PC-3 (cell line): Measurements from ENCODE around the gene ZNF784. TPM values are rescaled to one million over a fixed set of nuclear protein-coding genes. Genes with fewer than 3 reads are reported as not detected.
A peak's percentile ranks its signal among the peaks of the same experiment; 100 is the strongest.

ENCODE experiments used
- ATAC-seq: fragments of 200-7000 bp; cut with Tn5 transposase; 2 replicates; pipeline ENCODE4 v1.9.1; 2020; ENCODE audit warnings: mild to moderate bottlenecking, moderate library complexity
- BruUV-seq: library from RNA; stranded (reverse); fragments of 400-500 nt; replicated peaks from 2 replicates; lab custom pipeline; 2021; lab: Mats Ljungman, UMichigan
- CTCF ChIA-PET: fragments of 300-600 bp; sonication (Branson Sonifier 250); formaldehyde crosslinking; loops from one replicate; lab custom pipeline; 2022; ENCODE audit warnings: antibody characterized with exemption; lab: Charles Lee
- POLR2A ChIA-PET: fragments of 300-600 bp; sonication (Branson Sonifier 250); formaldehyde crosslinking; loops from one replicate; lab custom pipeline; 2022; ENCODE audit warnings: antibody characterized with exemption; ENCODE audit not compliant: unreplicated experiment; lab: Charles Lee
- DNase-seq: peaks from one replicate; pipeline ENCODE4 v3.0.0-alpha.2; 2015
- H2AFZ ChIP-seq: fragments of 300-600 bp; sonication (generic); 2 replicates; pipeline ENCODE4 v1.6.0; 2016; ENCODE audit warnings: antibody characterized with exemption, low read length
- H3F3A ChIP-seq: fragments of 300-600 bp; sonication (generic); one replicate; pipeline ENCODE4 v1.6.0; 2017; ENCODE audit warnings: antibody characterized with exemption, low read length, control low read depth, mild to moderate bottlenecking; ENCODE audit not compliant: unreplicated experiment
- H3K27ac ChIP-seq: fragments of 300-600 bp; sonication (generic); 2 replicates; pipeline ENCODE4 v1.5.1; 2016; ENCODE audit warnings: mild to moderate bottlenecking, low read length
- H3K27me3 ChIP-seq: fragments of 300-600 bp; sonication (generic); 2 replicates; pipeline ENCODE4 v1.6.1; 2016; ENCODE audit warnings: low read length, mixed read lengths
- H3K36me3 ChIP-seq: fragments of 300-600 bp; sonication (generic); 2 replicates; pipeline ENCODE4 v1.6.1; 2016; ENCODE audit warnings: low read depth, mixed run types, low read length, mixed read lengths
- H3K4me1 ChIP-seq: fragments of 300-600 bp; sonication (generic); 2 replicates; pipeline ENCODE4 v1.5.1; 2016; ENCODE audit warnings: low read length; ENCODE audit not compliant: insufficient read depth
- H3K4me2 ChIP-seq: fragments of 300-600 bp; sonication (generic); 2 replicates; pipeline ENCODE4 v1.6.0; 2016; ENCODE audit warnings: low read length
- H3K4me3 ChIP-seq: fragments of 300-600 bp; sonication (generic); 2 replicates; pipeline ENCODE4 v1.5.1; 2016; ENCODE audit warnings: mild to moderate bottlenecking, low read length, mixed read lengths
- H3K79me2 ChIP-seq: fragments of 300-600 bp; sonication (generic); 2 replicates; pipeline ENCODE4 v1.6.1; 2017; ENCODE audit warnings: low read length, mixed read lengths
- H3K9ac ChIP-seq: fragments of 300-600 bp; sonication (generic); 2 replicates; pipeline ENCODE4 v1.6.0; 2016; ENCODE audit warnings: mild to moderate bottlenecking, low read length
- H3K9me2 ChIP-seq: fragments of 300-600 bp; sonication (generic); replicated peaks from 2 replicates; pipeline ENCODE4 v1.6.1; 2016; ENCODE audit warnings: mixed run types, low read length, mixed read lengths
- H3K9me3 ChIP-seq: fragments of 300-600 bp; sonication (generic); 2 replicates; pipeline ENCODE4 v1.6.1; 2016; ENCODE audit warnings: low read length, mixed read lengths
- H4K20me1 ChIP-seq: fragments of 300-600 bp; sonication (generic); 2 replicates; pipeline ENCODE4 v1.6.1; 2016; ENCODE audit warnings: low read length, mixed read lengths
- EZH2 ChIP-seq: fragments of 300-600 bp; sonication (generic); IDR thresholded peaks from one replicate; pipeline ENCODE4 v1.6.1; 2017; ENCODE audit warnings: antibody characterized with exemption, mild to moderate bottlenecking, low read length; ENCODE audit not compliant: unreplicated experiment
- EZH2phosphoT487 ChIP-seq: fragments of 300-600 bp; sonication (generic); IDR thresholded peaks from 2 replicates; pipeline ENCODE4 v1.6.1; 2018; ENCODE audit warnings: mild to moderate bottlenecking, antibody characterized with exemption, low read length, borderline replicate concordance
- intact Hi-C: fragments of 100-400 bp; cut with micrococcal nuclease; formaldehyde crosslinking; loops from 2 replicates; pipeline ENCODE4 v1.9.0; 2023
- total RNA-seq: library from RNA; depleted of rRNA; stranded (reverse); fragments of >200 nt; gene quantifications from 2 replicates; pipeline ENCODE4 v1.2.3, GENCODE V29; 2014
- TF ChIP-seq, protein P1 (sequence below): fragments of 300-600 bp; sonication (generic); conservative IDR thresholded peaks from 2 replicates; pipeline ENCODE4 v1.5.1; 2017; ENCODE audit warnings: antibody characterized with exemption, low read depth, mild to moderate bottlenecking, low read length

ZNF784 gene
- total RNA-seq, 1 experiment from 2014 or later, result 9.0 TPM

GRCh38 chr19:55640043-55640576 is 15.7 kb upstream of the ZNF784 start:
- H3K4me1 ChIP-seq, result peaks cover 41% of the 10 kb centered on the region
- peak overlapping the region; percentile 62 for H3K27ac ChIP-seq
- peak overlapping the region; percentile 94 for H2AFZ ChIP-seq
- ChIA-PET CTCF (no interaction called here), POLR2A (no interaction called here)
- peaks cover 4% of the 10 kb centered on the region for H3F3A ChIP-seq
- intact Hi-C loops, result loop anchor here (2.0 kb wide), 1 partner anchor 41 kb away; the partner anchor contains the start of gene FIZ1
- H3K4me2 ChIP-seq, result peak overlapping the region; percentile 85
- TF ChIP-seq EZH2 (no peak), EZH2phosphoT487 (no peak)
- TF ChIP-seq, protein P1, sequence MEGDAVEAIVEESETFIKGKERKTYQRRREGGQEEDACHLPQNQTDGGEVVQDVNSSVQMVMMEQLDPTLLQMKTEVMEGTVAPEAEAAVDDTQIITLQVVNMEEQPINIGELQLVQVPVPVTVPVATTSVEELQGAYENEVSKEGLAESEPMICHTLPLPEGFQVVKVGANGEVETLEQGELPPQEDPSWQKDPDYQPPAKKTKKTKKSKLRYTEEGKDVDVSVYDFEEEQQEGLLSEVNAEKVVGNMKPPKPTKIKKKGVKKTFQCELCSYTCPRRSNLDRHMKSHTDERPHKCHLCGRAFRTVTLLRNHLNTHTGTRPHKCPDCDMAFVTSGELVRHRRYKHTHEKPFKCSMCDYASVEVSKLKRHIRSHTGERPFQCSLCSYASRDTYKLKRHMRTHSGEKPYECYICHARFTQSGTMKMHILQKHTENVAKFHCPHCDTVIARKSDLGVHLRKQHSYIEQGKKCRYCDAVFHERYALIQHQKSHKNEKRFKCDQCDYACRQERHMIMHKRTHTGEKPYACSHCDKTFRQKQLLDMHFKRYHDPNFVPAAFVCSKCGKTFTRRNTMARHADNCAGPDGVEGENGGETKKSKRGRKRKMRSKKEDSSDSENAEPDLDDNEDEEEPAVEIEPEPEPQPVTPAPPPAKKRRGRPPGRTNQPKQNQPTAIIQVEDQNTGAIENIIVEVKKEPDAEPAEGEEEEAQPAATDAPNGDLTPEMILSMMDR, result peak; percentile 35; the same call in 1 of the 2 replicates
- H3K79me2 ChIP-seq, result peaks cover 87% of the 10 kb centered on the region
- TSS peak; percentile 46 for BruUV-seq
- H3K4me3 ChIP-seq, result peak overlapping the region; percentile 96
- DNase-seq (no peak), ATAC-seq (no peak)
- H3K9me2 ChIP-seq, result no peaks in the 10 kb centered on the region
- no peaks in the 10 kb centered on the region for H4K20me1 ChIP-seq
- H3K27me3 ChIP-seq, result no peaks in the 10 kb centered on the region
- H3K9me3 ChIP-seq, result no peaks in the 10 kb centered on the region
- H3K36me3 ChIP-seq, result peaks cover 8% of the 10 kb centered on the region
- H3K9ac ChIP-seq, result peak overlapping the region; percentile 95

GRCh38 chr19:55638864-55639359 is 14.5 kb upstream of the ZNF784 start:
- Histone ChIP-seq H3K36me3 (no peaks in the 10 kb centered on the region), H3K9me3 (no peaks in the 10 kb centered on the region), H3K9ac (no peak overlapping the region), H3K27me3 (no peaks in the 10 kb centered on the region), H2AFZ (no peak overlapping the region), H3K79me2 (peaks cover 78% of the 10 kb centered on the region), H4K20me1 (no peaks in the 10 kb centered on the region), H3F3A (peaks cover 4% of the 10 kb centered on the region), H3K4me3 (no peak overlapping the region), H3K4me1 (peaks cover 32% of the 10 kb centered on the region), H3K4me2 (no peak overlapping the region), H3K9me2 (no peaks in the 10 kb centered on the region), H3K27ac (no peak overlapping the region)
- CTCF ChIA-PET, result interaction anchor here (0.6 to 1.2 kb wide), 2 partner anchors 16 to 123 kb away, joined by 3 to 5 read pairs; no protein-coding TSS in a partner anchor
- TF ChIP-seq EZH2phosphoT487, result no peak
- TF ChIP-seq, protein P1, result peak; percentile 81
- TF ChIP-seq EZH2, result no peak
- no peak for ATAC-seq
- BruUV-seq, result no TSS peak
- intact Hi-C loops, result no loop called here
- peak; percentile 64 for DNase-seq
- POLR2A ChIA-PET, result no interaction called here

GRCh38 chr19:55637534-55637933 is 13.2 kb upstream of the ZNF784 start:
- Histone ChIP-seq H3K9me3 (no peaks in the 10 kb centered on the region), H3K4me3 (no peak overlapping the region), H3K27ac (no peak overlapping the region), H3K27me3 (no peaks in the 10 kb centered on the region), H3K4me1 (peaks cover 24% of the 10 kb centered on the region), H3K9me2 (no peaks in the 10 kb centered on the region), H4K20me1 (no peaks in the 10 kb centered on the region), H3K4me2 (no peak overlapping the region), H3K79me2 (peaks cover 65% of the 10 kb centered on the region), H3K9ac (no peak overlapping the region), H3K36me3 (no peaks in the 10 kb centered on the region), H3F3A (peaks cover 4% of the 10 kb centered on the region), H2AFZ (no peak overlapping the region)
- no TSS peak for BruUV-seq
- ChIA-PET CTCF (no interaction called here), POLR2A (no interaction called here)
- TF ChIP-seq EZH2phosphoT487, result no peak
- intact Hi-C loops, result no loop called here
- ATAC-seq, result no peak
- DNase-seq, result no peak
